ENCODE results near the gene WNT16.

Gene WNT16

DNA sequence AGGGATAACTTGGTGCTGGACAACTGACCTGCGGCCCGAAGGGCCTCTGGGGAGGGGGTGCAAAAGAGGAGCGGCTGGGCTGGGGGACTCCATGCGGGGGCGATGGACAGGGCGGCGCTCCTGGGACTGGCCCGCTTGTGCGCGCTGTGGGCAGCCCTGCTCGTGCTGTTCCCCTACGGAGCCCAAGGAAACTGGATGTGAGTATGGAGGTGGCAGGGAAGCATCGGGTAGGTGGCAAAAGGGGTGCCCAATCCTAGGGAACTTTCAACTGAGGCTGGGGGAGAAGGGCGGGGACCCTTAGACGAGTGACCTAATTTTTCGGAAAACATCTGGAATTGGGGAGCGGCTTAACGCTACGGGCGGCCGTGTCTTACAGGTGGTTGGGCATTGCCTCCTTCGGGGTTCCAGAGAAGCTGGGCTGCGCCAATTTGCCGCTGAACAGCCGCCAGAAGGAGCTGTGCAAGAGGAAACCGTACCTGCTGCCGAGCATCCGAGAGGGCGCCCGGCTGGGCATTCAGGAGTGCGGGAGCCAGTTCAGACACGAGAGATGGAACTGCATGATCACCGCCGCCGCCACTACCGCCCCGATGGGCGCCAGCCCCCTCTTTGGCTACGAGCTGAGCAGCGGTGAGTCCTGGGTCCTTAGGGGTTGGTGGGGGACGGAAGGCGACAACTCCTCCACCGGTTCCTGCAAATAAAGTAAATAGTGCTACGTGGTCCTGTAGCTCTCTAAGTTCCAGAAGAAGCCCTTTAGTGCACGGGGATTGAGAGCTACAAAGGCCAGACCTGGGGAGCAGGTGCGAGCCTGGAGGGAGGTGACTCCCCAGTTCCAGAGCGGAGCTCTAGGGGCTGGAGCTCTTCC lies 622 bp downstream of the WNT16 start:
- DNase-seq (ENCODE audit: low read depth, low spot score) = peak; percentile 50
- Histone ChIP-seq H3K36me3 (ENCODE audit: insufficient read depth, insufficient read length, low read length) (no peaks in the 10 kb centered on the region), H3K27me3 (ENCODE audit: insufficient read depth, insufficient read length) (peaks cover 39% of the 10 kb centered on the region), H3K4me1 (ENCODE audit: insufficient read depth, insufficient read length) (no peaks in the 10 kb centered on the region), H3K4me3 (ENCODE audit: insufficient read length, low read depth) (peak overlapping the region; percentile 32), H3K9me3 (ENCODE audit: insufficient read depth, low read length) (no peaks in the 10 kb centered on the region), H3K9ac (ENCODE audit: insufficient read length, low read depth) (peak overlapping the region; percentile 21)
- TF ChIP-seq ZNF274 (IDR thresholded peaks at IDR 0.05; ENCODE audit: low read depth, low read length) = no peak

DNA sequence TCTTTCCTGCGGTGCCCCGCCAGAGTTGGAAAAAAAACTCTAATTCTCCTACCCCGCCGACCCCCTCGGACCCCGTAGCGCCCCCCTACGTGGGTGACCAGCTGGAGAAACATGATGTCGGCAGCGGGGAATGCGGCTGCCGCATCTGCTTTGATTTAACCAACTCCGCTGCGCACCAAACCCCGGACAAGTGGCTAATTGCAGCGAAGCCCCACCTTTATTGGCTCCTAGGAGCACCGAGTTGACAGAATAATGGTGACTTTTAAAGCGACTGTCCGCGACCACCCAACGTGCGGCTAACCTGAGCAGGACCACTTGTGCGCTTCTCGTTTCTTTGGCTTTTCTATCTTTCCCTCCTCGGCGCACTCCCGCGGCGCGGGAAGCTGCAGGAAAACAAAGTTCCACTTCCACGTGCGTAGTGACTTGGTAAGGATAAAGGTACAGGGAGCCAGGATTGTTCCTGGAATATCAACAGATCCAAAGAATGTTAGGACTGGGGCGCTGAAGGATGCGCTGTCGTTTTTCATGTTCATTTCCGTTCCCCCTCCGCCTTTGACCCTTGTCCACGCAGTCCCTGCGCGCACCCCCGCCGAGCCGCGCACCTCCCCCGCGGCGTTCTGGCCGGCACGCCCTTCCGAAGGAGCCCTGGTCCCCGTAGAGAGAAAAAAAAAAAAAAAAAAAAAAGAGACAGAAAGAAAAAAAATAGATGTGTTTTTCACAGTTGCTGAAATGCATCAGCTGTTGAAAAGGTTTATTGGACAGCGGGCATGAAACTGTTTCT lies 1.4 kb downstream of the WNT16 start:
- TF ChIP-seq SUZ12 (IDR thresholded peaks at IDR 0.05; ENCODE audit: extremely low read depth, insufficient read depth, insufficient read length) (no peak), ZNF274 (IDR thresholded peaks at IDR 0.05; ENCODE audit: low read depth, low read length) (no peak), YY1 (IDR thresholded peaks at IDR 0.05; ENCODE audit: insufficient read depth, insufficient read length) (no peak)
- peak; percentile 32 for DNase-seq (ENCODE audit: low read depth, low spot score)
- Histone ChIP-seq H3K4me3 (ENCODE audit: insufficient read length, low read depth) (peak overlapping the region; percentile 32), H3K36me3 (ENCODE audit: insufficient read depth, insufficient read length, low read length) (no peaks in the 10 kb centered on the region), H3K9ac (ENCODE audit: insufficient read length, low read depth) (peak overlapping the region; percentile 21), H3K27me3 (ENCODE audit: insufficient read depth, insufficient read length) (peaks cover 39% of the 10 kb centered on the region), H3K9me3 (ENCODE audit: insufficient read depth, low read length) (no peaks in the 10 kb centered on the region), H3K4me1 (ENCODE audit: insufficient read depth, insufficient read length) (no peaks in the 10 kb centered on the region)

GRCh38 chr7:121331048-121331447 lies 2.2 kb downstream of the WNT16 start:
- Histone ChIP-seq H3K9ac (ENCODE audit: insufficient read length, low read depth) (no peak overlapping the region), H3K4me1 (ENCODE audit: insufficient read depth, insufficient read length) (no peaks in the 10 kb centered on the region), H3K4me3 (ENCODE audit: insufficient read length, low read depth) (no peak overlapping the region), H3K36me3 (ENCODE audit: insufficient read depth, insufficient read length, low read length) (no peaks in the 10 kb centered on the region), H3K9me3 (ENCODE audit: insufficient read depth, low read length) (no peaks in the 10 kb centered on the region), H3K27me3 (ENCODE audit: insufficient read depth, insufficient read length) (peaks cover 39% of the 10 kb centered on the region)
- TF ChIP-seq SUZ12 (IDR thresholded peaks at IDR 0.05; ENCODE audit: extremely low read depth, insufficient read depth, insufficient read length) = no peak
- TF ChIP-seq YY1 (IDR thresholded peaks at IDR 0.05; ENCODE audit: insufficient read depth, insufficient read length) = no peak
- TF ChIP-seq ZNF274 (IDR thresholded peaks at IDR 0.05; ENCODE audit: low read depth, low read length) = no peak
- no peak for DNase-seq (ENCODE audit: low read depth, low spot score)

DNA sequence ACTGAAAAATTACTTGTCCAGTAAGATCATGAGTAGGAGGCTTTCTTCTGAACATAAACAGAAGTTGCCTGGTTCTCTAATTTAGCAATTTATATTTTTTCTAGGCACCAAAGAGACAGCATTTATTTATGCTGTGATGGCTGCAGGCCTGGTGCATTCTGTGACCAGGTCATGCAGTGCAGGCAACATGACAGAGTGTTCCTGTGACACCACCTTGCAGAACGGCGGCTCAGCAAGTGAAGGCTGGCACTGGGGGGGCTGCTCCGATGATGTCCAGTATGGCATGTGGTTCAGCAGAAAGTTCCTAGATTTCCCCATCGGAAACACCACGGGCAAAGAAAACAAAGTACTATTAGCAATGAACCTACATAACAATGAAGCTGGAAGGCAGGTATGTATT lies 2.8 kb downstream of the WNT16 start:
- TF ChIP-seq ZNF274 (IDR thresholded peaks at IDR 0.05; ENCODE audit: low read depth, low read length) (no peak), YY1 (IDR thresholded peaks at IDR 0.05; ENCODE audit: insufficient read depth, insufficient read length) (no peak), SUZ12 (IDR thresholded peaks at IDR 0.05; ENCODE audit: extremely low read depth, insufficient read depth, insufficient read length) (no peak)
- Histone ChIP-seq H3K36me3 (ENCODE audit: insufficient read depth, insufficient read length, low read length) (no peaks in the 10 kb centered on the region), H3K27me3 (ENCODE audit: insufficient read depth, insufficient read length) (peaks cover 39% of the 10 kb centered on the region), H3K4me3 (ENCODE audit: insufficient read length, low read depth) (no peak overlapping the region), H3K9me3 (ENCODE audit: insufficient read depth, low read length) (no peaks in the 10 kb centered on the region), H3K9ac (ENCODE audit: insufficient read length, low read depth) (no peak overlapping the region), H3K4me1 (ENCODE audit: insufficient read depth, insufficient read length) (no peaks in the 10 kb centered on the region)
- no peak for DNase-seq (ENCODE audit: low read depth, low spot score)

DNA sequence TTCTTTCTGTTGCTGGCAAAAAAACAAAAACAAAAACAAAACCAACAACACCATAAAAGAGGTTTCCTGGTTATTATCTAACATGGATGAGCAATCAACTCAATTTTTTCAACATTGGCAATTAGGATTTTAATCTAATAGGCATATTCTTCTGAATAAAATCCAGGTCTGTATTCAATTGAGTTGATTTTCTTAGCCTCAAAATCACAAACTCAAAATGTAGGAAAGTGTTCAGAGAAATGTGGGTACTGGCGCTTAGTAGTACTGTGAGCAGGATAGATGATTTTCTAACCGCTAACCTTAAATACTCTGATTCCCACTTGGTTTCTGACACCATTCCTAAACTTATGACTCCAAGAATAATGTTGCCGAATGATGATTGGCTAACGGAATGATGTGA lies 5.6 kb downstream of the WNT16 start:
- no peaks in the 10 kb centered on the region for H3K36me3 ChIP-seq (ENCODE audit: insufficient read depth, insufficient read length, low read length)
- DNase-seq (ENCODE audit: low read depth, low spot score) = no peak
- H3K27me3 ChIP-seq (ENCODE audit: insufficient read depth, insufficient read length) = peaks cover 24% of the 10 kb centered on the region
- no peak for TF ChIP-seq SUZ12 (IDR thresholded peaks at IDR 0.05; ENCODE audit: extremely low read depth, insufficient read depth, insufficient read length)
- no peak for TF ChIP-seq YY1 (IDR thresholded peaks at IDR 0.05; ENCODE audit: insufficient read depth, insufficient read length)
- no peak for TF ChIP-seq ZNF274 (IDR thresholded peaks at IDR 0.05; ENCODE audit: low read depth, low read length)
- H3K9ac ChIP-seq (ENCODE audit: insufficient read length, low read depth) = no peak overlapping the region
- no peaks in the 10 kb centered on the region for H3K4me1 ChIP-seq (ENCODE audit: insufficient read depth, insufficient read length)
- H3K4me3 ChIP-seq (ENCODE audit: insufficient read length, low read depth) = no peak overlapping the region
- no peaks in the 10 kb centered on the region for H3K9me3 ChIP-seq (ENCODE audit: insufficient read depth, low read length)

DNA sequence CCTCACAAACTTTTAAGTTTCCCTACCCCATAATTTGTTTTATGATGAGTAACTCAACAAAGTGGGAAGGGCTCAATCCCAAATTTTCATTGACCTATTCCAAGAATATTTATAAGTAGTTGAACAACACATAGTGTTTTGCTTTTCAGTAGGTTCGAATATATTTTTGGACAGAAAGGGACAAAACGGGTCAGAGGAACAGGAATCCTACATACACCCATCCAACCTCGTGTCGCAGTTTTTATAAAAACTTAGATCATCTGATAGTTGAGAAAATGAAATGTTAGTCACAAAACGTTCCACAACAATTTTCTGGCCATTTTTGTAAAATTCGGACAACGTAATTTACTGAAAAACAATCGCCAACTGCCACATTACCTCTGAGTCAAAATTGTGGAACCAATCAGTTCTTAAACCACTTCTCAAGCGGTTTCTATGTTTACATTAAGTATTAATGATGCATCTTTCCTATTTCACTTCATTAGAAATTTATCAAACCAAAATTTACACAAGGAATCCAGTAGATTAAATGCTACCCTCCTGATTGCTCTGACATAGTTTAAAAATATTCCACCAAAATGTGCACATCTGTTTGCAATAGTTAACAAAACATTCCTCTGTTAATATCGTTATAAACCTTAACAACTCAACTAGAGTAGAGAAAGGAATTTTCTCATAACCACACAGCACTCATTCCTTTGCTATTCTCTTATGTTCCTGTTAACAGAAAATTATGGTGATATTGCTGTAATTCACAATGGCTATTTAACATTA lies 6.3 kb downstream of the WNT16 start:
- no peak for DNase-seq (ENCODE audit: low read depth, low spot score)
- TF ChIP-seq ZNF274 (IDR thresholded peaks at IDR 0.05; ENCODE audit: low read depth, low read length) = no peak
- no peak for TF ChIP-seq SUZ12 (IDR thresholded peaks at IDR 0.05; ENCODE audit: extremely low read depth, insufficient read depth, insufficient read length)
- no peak for TF ChIP-seq YY1 (IDR thresholded peaks at IDR 0.05; ENCODE audit: insufficient read depth, insufficient read length)
- Histone ChIP-seq H3K4me3 (ENCODE audit: insufficient read length, low read depth) (no peak overlapping the region), H3K36me3 (ENCODE audit: insufficient read depth, insufficient read length, low read length) (no peaks in the 10 kb centered on the region), H3K9me3 (ENCODE audit: insufficient read depth, low read length) (no peaks in the 10 kb centered on the region), H3K9ac (ENCODE audit: insufficient read length, low read depth) (no peak overlapping the region), H3K4me1 (ENCODE audit: insufficient read depth, insufficient read length) (no peaks in the 10 kb centered on the region), H3K27me3 (ENCODE audit: insufficient read depth, insufficient read length) (peaks cover 18% of the 10 kb centered on the region)

All from NT2/D1 (cell line).